T-helper 2 cell treated with Interferon-gamma antibody and Interleukin-4, amounts not matched to agents 5 μg/mL and 100 μg/mL, for 36 hours (primary cell): ENCODE measurements around the gene FBRSL1.

Experiments
- DNase-seq: peaks from one replicate; pipeline ENCODE4 v3.0.0; 2021; ENCODE audit warnings: low spot score
- H3K27ac Mint-ChIP-seq: one replicate; pipeline ENCODE4 v1.8.0; 2021; ENCODE audit warnings: mild to moderate bottlenecking, mixed read lengths
- H3K27me3 Mint-ChIP-seq: one replicate; pipeline ENCODE4 v1.8.0; 2021; ENCODE audit warnings: low read depth, mixed read lengths
- H3K36me3 Mint-ChIP-seq: one replicate; pipeline ENCODE4 v1.8.0; 2021; ENCODE audit warnings: low read depth, mixed read lengths
- H3K4me1 Mint-ChIP-seq: one replicate; pipeline ENCODE4 v1.8.0; 2021; ENCODE audit warnings: low read depth, mixed read lengths
- H3K4me3 Mint-ChIP-seq: one replicate; pipeline ENCODE4 v1.8.0; 2022; ENCODE audit warnings: mild to moderate bottlenecking, moderate library complexity, mixed read lengths
- H3K9me3 Mint-ChIP-seq: one replicate; pipeline ENCODE4 v1.8.0; 2021; ENCODE audit warnings: mixed read lengths

The FBRSL1 gene

DNA sequence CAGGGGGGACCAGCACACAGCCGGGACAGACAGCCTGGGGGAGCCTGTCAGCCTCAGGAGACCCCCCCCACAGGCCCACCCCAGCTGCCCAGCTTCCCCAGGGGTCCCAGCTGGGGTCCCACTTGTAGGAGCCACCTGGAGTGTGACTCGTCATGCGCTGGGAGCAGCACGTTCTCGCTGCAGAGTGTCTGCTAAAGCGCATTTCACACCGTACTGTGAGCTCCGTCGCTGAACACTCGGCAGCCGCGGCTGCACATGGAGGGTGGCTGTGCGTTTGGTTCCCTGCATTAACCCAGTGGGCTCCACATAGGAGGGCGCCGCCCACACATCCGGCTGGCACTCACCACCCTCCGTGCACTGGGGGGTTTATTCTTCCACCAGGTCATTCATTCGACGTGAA is 56.7 kb downstream of the FBRSL1 start:
- Mint-ChIP-seq H3K27ac (no peak overlapping the region), H3K4me1 (no peaks in the 10 kb centered on the region), H3K9me3 (no peaks in the 10 kb centered on the region), H3K27me3 (no peaks in the 10 kb centered on the region), H3K36me3 (no peaks in the 10 kb centered on the region), H3K4me3 (no peak overlapping the region)
- DNase-seq: no peak

DNA sequence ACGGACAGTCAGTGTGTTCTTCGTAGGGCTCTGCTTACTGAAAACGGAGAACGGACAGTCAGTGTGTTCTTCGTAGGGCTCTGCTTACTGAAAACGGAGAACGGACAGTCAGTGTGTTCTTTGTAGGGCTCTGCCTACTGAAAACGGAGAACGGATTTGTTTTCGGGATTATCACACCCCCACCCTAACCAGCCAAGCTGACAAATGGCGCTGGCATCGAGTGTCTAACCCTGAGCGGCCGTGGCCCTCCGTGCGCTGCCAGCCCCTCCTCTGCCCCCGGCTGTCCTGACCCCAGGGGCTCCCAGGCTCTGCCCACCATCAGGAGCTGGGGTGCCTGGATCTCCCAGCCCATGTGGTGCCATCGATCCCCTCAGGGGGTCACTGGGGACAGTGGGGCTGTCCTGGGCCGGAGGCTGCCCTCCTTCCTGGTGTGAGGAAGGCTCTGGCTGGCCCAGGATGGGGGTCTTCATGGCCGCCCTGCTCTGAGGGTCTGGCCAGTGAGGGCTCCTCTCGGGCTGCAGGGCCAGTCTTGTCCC is 57.3 kb downstream of the FBRSL1 start:
- DNase-seq: no peak
- Mint-ChIP-seq H3K4me1 (no peaks in the 10 kb centered on the region), H3K9me3 (no peaks in the 10 kb centered on the region), H3K27me3 (no peaks in the 10 kb centered on the region), H3K36me3 (no peaks in the 10 kb centered on the region), H3K27ac (no peak overlapping the region), H3K4me3 (no peak overlapping the region)

DNA sequence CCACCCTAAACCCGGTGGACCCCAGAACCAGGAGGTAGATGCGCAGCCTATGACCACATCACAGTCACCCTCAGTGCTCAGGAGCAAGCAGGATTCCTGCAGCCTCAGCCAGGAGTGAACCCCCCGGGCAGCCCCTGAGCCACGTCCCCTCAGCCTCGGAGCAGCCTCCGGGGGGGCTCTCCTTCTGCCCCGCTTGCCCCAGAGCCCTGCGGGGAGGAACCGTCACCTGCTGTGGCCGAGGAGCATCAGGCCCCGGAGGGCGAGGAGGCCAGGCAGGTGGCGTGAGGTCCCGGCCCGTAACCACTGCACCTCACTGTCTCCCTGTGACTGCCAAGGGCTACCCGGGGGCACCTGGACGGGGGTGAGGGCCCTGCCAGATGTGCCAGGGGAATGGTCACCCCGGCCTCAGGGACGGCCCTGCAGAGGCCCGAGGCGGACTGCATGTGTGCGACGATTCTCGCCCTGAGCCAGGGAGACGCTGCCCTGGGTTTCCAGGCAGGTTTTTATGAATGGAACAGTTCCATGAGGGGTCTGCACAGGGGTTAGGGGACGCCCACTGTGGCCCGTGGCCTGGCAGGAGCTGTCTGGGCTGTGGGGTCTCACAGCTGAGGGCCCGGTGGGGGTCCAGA is 58.6 kb downstream of the FBRSL1 start:
- no peak overlapping the region for H3K27ac Mint-ChIP-seq
- no peak for DNase-seq
- no peak overlapping the region for H3K4me3 Mint-ChIP-seq
- no peaks in the 10 kb centered on the region for H3K4me1 Mint-ChIP-seq
- no peaks in the 10 kb centered on the region for H3K9me3 Mint-ChIP-seq
- no peaks in the 10 kb centered on the region for H3K27me3 Mint-ChIP-seq
- no peaks in the 10 kb centered on the region for H3K36me3 Mint-ChIP-seq

DNA sequence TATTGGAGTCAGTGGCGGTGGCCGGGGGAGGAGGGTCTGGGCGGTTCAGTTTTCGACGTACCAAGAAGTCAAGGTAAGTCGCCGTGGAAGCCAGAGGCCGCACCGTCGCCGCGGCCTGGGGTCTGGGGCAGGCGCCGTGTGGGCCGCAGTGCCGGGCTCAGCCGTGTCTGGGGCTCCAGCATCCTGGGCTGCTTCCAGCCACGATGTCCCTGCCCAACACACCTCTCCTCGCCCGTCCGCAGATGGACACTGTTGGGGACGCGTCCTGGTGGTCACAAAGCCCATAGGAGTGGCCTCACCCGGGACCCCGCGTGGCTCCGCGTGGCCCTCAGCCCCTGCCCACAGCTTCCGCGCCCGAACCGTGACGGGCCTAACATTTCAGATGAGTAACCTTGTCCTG is 59.1 kb downstream of the FBRSL1 start:
- H3K36me3 Mint-ChIP-seq: no peaks in the 10 kb centered on the region
- no peak overlapping the region for H3K27ac Mint-ChIP-seq
- no peaks in the 10 kb centered on the region for H3K27me3 Mint-ChIP-seq
- H3K4me1 Mint-ChIP-seq: no peaks in the 10 kb centered on the region
- no peaks in the 10 kb centered on the region for H3K9me3 Mint-ChIP-seq
- no peak for DNase-seq
- no peak overlapping the region for H3K4me3 Mint-ChIP-seq

DNA sequence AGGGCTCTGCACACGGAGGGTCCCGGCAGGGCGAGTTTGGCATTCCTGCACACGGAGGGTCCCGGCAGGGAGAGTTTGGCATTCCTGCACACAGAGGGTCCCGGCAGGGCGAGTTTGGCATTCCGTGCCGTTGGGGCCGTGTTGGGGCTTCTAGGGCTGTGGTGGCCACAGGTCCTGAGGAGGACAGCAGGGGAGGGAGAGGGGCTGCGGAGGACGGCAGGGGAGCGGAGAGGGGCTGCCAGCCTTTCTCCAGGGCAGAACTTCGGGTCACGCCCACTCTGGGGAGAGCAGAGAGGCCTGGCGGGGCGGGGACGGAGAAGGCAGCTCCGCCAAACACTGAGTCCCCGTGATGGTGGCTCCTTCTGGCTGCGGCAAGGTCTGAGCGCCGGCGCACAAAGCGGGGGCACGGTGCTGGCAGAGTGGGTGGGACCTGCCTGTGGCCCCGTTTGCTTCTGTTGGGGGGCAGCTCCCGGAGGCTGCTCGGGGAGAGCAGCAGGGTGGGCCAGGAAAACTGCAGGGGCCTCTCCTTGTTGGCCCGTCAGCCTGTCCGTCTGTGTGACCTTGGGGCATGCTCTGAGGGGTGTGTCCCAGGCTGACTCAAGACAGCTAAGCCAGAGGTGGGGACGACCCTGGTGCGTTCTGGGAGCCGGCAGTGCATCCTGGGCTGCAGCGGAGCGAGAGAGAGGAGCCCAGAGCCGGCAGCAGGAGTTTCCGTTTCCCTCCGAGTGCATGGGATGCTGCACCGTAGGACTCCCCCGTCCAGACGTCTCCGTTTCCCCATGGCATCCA is 60.3 kb downstream of the FBRSL1 start:
- no peaks in the 10 kb centered on the region for H3K36me3 Mint-ChIP-seq
- DNase-seq: no peak
- H3K4me3 Mint-ChIP-seq: no peak overlapping the region

DNA sequence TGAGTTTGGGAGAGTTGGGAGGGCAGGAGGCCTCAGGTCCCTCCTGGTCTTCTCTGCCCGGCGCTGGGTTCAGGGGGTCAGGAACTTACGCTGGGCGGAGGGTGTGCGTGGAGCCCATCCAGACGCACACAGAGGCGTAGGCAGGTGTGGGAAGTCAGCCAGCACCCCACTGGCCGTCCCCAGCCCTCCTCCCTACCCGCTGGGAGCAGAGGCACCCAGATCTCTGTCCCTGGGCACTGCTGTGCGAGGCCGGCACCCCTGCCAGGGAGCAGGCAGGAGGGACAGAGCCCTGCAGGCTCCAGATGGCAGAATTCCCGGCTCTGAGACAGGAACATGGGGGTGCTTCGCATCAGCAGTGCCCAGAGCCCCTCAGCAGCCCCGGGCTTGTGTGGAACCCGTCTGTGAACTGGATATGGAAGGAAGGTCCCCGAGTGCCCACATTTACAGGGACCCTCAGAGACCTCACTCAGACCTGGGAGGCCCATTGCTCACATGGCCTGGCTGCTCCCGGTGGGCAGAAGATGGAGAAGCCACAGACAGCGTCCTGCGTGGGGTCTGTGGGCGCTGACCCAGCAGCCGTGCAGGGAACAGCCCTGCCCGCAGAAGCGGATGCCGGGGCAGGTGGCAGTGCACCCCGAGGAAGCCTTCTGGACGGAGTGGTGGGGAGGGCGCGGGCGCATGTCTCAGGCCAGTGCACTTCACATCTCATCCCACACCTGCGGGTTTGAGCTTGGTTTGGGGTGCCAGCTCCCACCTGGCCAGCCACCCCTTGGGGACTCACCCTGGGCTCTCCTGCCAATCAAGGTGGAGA is 61.1 kb downstream of the FBRSL1 start:
- Mint-ChIP-seq H3K27me3 (no peaks in the 10 kb centered on the region), H3K9me3 (no peaks in the 10 kb centered on the region), H3K36me3 (no peaks in the 10 kb centered on the region), H3K4me1 (no peaks in the 10 kb centered on the region), H3K4me3 (no peak overlapping the region), H3K27ac (no peak overlapping the region)
- no peak for DNase-seq

More for the DNA sequence above, 60.3 kb downstream of the FBRSL1 start:
- no peaks in the 10 kb centered on the region for H3K27me3 Mint-ChIP-seq
- no peaks in the 10 kb centered on the region for H3K4me1 Mint-ChIP-seq
- no peak overlapping the region for H3K27ac Mint-ChIP-seq
- no peaks in the 10 kb centered on the region for H3K9me3 Mint-ChIP-seq

DNA sequence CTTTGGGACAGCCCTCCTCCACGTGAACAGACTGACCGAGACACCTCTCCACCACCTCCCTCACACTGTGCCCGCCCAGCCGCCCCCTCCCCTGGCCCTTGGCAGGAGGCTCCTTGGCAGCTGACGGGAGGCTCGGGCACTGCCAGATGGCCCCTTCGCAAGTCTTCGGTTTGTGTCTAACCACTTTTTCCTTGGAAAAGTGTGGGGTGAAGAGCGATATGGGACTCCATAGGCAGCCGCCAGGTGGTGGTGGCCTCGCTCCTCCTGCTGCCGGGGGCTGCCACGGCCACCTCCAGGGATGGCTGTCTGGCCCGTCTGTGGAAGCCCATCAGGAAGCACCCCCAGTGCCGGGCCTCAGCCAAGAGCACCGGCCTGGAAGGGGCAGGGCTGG is 61.7 kb downstream of the FBRSL1 start:
- Mint-ChIP-seq H3K4me3 (no peak overlapping the region), H3K27ac (no peak overlapping the region), H3K9me3 (no peaks in the 10 kb centered on the region), H3K4me1 (no peaks in the 10 kb centered on the region), H3K27me3 (no peaks in the 10 kb centered on the region), H3K36me3 (no peaks in the 10 kb centered on the region)
- no peak for DNase-seq

DNA sequence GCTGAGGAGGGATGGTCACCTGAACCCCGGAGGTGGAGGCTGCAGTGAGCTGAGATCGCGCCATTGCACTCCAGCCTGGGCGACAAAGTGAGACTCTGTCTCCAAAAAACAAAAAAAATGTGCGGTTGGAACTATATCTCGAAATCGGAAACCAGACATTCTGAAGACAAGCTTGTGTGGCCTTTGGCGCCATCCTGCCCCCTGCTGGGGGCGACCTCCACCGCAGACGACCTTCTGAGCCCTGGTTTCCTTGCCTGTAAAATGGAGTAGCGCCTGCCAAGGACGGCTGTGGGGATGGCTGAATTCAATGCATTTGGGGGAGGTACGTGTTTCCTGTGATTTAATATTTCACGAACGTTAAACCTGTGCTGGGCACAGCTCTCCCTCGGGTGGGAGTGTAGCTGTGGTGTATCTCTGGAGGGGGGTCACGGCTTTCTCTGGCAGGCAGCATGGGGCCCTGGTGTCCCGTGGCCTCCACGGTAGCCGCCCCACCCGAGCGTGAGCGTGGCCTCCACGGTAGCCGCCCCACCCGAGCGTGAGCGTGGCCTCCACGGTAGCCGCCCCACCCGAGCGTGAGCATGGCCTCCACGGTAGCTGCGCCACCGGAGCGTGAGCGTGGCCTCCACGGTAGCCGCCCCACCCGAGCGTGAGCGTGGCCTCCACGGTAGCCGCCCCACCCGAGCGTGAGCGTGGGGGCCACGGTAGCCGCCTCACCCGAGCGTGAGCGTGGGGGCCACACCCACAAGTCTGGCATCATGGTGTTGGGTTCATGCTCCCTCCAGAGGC is 65.1 kb downstream of the FBRSL1 start:
- DNase-seq: no peak
- H3K27me3 Mint-ChIP-seq: peaks cover 12% of the 10 kb centered on the region
- peaks cover 6% of the 10 kb centered on the region for H3K4me1 Mint-ChIP-seq
- H3K4me3 Mint-ChIP-seq: no peak overlapping the region
- no peak overlapping the region for H3K27ac Mint-ChIP-seq
- no peaks in the 10 kb centered on the region for H3K9me3 Mint-ChIP-seq
- H3K36me3 Mint-ChIP-seq: no peaks in the 10 kb centered on the region

DNA sequence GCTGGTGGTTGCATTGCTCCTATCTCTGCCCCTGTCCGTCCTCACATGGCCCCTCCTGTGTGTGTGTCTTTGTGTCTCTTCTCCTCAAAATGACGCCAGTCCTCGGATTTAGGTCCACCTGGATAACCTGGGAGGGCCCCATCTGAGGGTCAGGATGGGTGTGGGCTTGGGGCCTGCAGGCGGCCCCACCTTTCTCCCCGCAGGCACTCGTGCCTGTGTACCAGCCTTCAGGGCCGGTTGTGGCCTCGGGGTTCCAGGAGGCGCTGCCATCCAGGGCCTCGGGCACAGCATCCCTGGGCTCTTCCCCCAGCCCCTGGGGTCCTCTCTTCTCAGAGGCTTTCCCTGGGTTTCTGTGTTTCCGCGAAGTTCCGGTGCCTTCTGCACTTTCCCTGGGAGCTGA is 65.7 kb downstream of the FBRSL1 start:
- Mint-ChIP-seq H3K36me3 (no peaks in the 10 kb centered on the region), H3K27me3 (peaks cover 12% of the 10 kb centered on the region), H3K27ac (no peak overlapping the region), H3K9me3 (no peaks in the 10 kb centered on the region), H3K4me1 (peaks cover 6% of the 10 kb centered on the region), H3K4me3 (no peak overlapping the region)
- DNase-seq: no peak

DNA sequence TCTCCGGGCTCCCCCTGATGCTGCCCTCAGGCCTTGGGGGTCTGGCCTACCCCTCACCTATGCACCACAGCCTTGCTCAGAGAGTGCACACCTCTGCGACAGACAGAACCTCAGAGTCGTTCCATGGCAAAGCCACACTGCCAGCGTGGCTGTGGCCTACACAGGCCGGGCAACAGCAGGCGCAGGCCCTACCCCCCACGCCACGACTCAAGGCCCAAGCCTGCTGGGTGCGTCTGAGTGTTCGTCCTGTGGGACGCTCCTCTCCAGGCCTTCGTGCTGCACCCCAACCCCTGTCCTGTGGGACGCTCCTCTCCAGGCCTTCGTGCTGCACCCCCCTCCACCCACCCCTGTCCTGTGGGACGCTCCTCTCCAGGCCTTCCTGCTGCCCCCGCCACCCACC is 66.3 kb downstream of the FBRSL1 start:
- Mint-ChIP-seq H3K36me3 (no peaks in the 10 kb centered on the region), H3K27me3 (peaks cover 12% of the 10 kb centered on the region), H3K27ac (no peak overlapping the region), H3K4me3 (no peak overlapping the region), H3K9me3 (no peaks in the 10 kb centered on the region), H3K4me1 (peaks cover 6% of the 10 kb centered on the region)
- no peak for DNase-seq

DNA sequence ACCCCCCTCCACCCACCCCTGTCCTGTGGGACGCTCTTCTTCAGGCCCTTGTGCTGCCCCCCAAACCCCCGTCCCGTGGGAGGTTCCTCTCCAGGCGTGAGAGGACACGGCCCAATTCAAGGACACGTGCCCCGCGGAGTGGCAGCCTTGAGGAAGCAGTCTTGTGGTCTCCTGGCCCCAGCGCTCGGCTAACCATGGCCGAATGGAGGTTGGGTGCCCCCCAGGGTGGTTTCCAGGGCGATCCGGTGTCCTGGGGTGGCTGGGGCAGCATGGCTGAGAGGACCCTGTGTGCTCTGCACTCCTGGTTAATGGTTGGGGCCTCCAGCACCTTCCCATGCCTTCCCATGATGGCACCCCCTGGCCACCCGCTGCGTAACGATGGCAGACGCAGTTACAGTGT is 66.8 kb downstream of the FBRSL1 start:
- Mint-ChIP-seq H3K27ac (no peak overlapping the region), H3K36me3 (no peaks in the 10 kb centered on the region), H3K4me1 (peaks cover 6% of the 10 kb centered on the region), H3K27me3 (peaks cover 12% of the 10 kb centered on the region), H3K9me3 (no peaks in the 10 kb centered on the region), H3K4me3 (no peak overlapping the region)
- DNase-seq: no peak

DNA sequence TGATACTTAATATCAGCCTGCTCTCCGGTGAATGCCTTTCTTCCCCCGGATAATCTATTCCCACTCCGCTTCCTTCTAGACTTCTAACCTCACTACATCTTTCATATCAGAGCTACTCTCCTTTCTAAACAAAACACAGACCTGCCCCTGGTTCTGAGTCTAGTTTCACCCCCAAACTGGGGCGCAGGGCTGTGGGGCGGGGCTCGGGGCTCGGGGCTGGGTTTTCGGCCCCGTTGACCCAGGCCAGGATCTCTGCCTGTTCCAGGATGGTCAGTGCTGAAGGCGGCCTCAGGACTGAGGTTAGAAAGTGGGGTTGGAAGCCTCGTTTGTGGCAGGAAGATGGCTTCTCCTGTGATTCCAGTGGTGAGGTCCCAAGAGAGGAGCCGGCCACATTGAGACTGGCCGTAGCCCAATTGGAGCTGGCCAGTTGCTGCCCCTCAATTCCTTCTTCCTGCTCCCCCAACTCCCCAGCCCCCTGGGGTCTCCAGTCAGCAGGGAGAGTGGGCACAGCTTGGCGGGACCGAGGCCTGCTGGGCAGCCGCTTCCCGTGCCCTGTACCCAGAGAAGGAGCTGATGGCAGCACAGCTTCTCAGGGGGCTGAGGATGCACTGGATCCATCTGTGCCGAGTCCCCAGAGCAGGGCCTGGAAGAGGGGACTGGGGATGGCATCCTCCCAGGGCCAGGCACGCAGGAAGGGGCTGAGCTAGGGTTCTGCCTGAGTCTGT is 67.5 kb downstream of the FBRSL1 start:
- Mint-ChIP-seq H3K4me3 (no peak overlapping the region), H3K36me3 (no peaks in the 10 kb centered on the region), H3K4me1 (peaks cover 6% of the 10 kb centered on the region), H3K27ac (no peak overlapping the region), H3K27me3 (peaks cover 12% of the 10 kb centered on the region), H3K9me3 (no peaks in the 10 kb centered on the region)
- no peak for DNase-seq
